A549 (cell line): ENCODE measurements around the gene TNNI2.

ENCODE experiments used
- CBX2 ChIP-seq: fragments of 200-600 bp; sonication (generic); IDR thresholded peaks from 2 replicates; pipeline ENCODE4 v1.6.1; 2016; ENCODE audit warnings: low read depth, mild to moderate bottlenecking, borderline replicate concordance
- CEBPB ChIP-seq, 2 experiments: fragments of >200 bp in 1 of 2; sonication (Bioruptor Twin) in 1 of 2; formaldehyde crosslinking in 1 of 2; IDR thresholded peaks; 2 replicates each; pipeline ENCODE4 v1.6.1; 2012 to 2016
- CHD2 ChIP-seq: fragments of 150-350 bp; IDR thresholded peaks from 2 replicates; pipeline ENCODE4 v1.6.1; 2014; ENCODE audit warnings: low read length; ENCODE audit not compliant: partially characterized antibody
- CTCF ChIP-seq: fragments of >200 bp; sonication (Bioruptor Twin); formaldehyde crosslinking; IDR thresholded peaks from 3 replicates; pipeline ENCODE4 v1.5.1; 2016
- EP300 ChIP-seq, 2 experiments: fragments of >200 bp; sonication (Bioruptor Twin); formaldehyde crosslinking; IDR thresholded peaks; 2 replicates in 1 of 2; 3 replicates in 1 of 2; pipeline ENCODE4 v1.6.1; 2016 to 2017
- HEYL ChIP-seq: fragments of 250-450 bp; sonication (Bioruptor Pico); IDR thresholded peaks from 2 replicates; pipeline ENCODE4 v1.8.0; 2021; ENCODE audit warnings: mild to moderate bottlenecking, moderate library complexity
- KDM1A ChIP-seq: fragments of 200-600 bp; sonication (generic); IDR thresholded peaks from 2 replicates; pipeline ENCODE4 v1.6.1; 2016; ENCODE audit warnings: low read depth, mild to moderate bottlenecking
- MAZ ChIP-seq: fragments of 150-350 bp; IDR thresholded peaks from 2 replicates; pipeline ENCODE4 v1.6.1; 2014; ENCODE audit warnings: antibody characterized with exemption, low read depth, low read length, borderline replicate concordance
- NPAS2 ChIP-seq: fragments of 250-450 bp; sonication (Bioruptor Pico); IDR thresholded peaks from 2 replicates; pipeline ENCODE4 v1.8.0; 2022; ENCODE audit warnings: mild to moderate bottlenecking, moderate library complexity, borderline replicate concordance
- POLR2A ChIP-seq: IDR thresholded peaks from 2 replicates; pipeline ENCODE4 v1.6.1; 2012; ENCODE audit warnings: mild to moderate bottlenecking, low read length
- SREBF2 ChIP-seq: fragments of 450-650 bp; IDR thresholded peaks from 2 replicates; pipeline ENCODE4 v1.6.1; 2014; ENCODE audit warnings: mild to moderate bottlenecking, moderate library complexity
- TP53 ChIP-seq: fragments of 250-450 bp; sonication (Bioruptor Pico); IDR thresholded peaks from 2 replicates; pipeline ENCODE4 v1.5.0; 2021; ENCODE audit warnings: mild to moderate bottlenecking, moderate library complexity

DNA sequence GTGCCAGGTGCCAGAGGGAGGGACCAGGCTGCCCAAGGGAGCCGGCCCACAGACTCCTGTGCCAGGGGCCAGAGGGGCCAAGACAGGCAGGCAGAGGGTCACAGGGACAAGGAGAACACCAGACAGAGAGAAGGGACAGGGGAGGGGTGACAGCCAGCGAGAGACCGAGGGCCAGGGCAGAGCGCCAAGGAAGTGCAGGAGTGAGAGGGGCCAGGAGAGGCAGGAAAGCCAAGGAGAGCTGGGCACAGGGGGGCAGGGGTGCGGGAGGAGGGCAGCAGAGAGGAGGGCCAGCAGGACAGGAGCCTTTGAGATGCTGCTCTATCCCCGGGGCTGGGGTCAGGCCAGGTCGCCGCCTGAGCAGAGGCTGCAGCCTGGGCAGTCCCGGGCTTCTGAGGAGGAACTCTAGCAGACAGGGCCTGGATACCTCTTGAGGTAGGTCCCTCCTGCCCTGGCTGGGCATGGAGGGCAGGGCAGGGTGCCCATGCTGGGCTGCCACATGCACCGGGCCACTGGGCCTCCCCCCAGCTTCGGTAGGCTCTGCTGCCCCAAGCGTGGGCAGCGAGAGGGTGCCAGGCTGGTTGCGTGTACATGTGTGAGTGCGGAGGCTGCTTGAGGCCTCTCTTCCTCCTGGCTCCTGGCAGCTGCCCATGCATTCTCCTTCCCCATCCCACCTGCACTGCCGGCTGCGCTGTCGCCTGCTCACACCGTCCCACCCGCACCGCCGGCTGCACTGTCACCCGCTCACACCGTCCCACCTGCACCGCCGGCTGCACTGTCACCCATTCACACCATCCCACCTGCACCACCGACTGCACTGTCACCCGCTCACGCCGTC, 26.3 kb downstream of the TNNI2 start:
- TF ChIP-seq CHD2: no peak
- TF ChIP-seq CTCF: no peak
- no peak for TF ChIP-seq CEBPB (IDR thresholded peaks at IDR 0.05)
- no peak for TF ChIP-seq POLR2A
- TF ChIP-seq EP300 (IDR thresholded peaks at IDR 0.05): no peak
- TF ChIP-seq HEYL (CRISPR knock-in tag): no peak
- no peak for TF ChIP-seq TP53
- no peak for TF ChIP-seq NPAS2 (CRISPR knock-in tag)
- TF ChIP-seq KDM1A: no peak
- TF ChIP-seq SREBF2: no peak
- no peak for TF ChIP-seq MAZ
- TF ChIP-seq CBX2: no peak
